AG04450 (cell line): ENCODE data around the gene SLIT1. TPM values are rescaled to one million over a fixed set of nuclear protein-coding genes. Genes with fewer than 3 reads are reported as not detected.
"Not testable (repeated sequence)": the region's sequence is repeated elsewhere in the genome, so short reads cannot be mapped to it uniquely, and the experiment has no call there.

Source experiments
- CTCF ChIA-PET: fragments of 300-600, 350-600 bp; formaldehyde crosslinking; extraction: SDS; loops from one replicate; lab custom pipeline; 2022; ENCODE audit warnings: antibody characterized with exemption, inconsistent platforms; lab: Charles Lee
- POLR2A ChIA-PET: fragments of 350-600 bp; formaldehyde crosslinking; extraction: SDS; loops from one replicate; lab custom pipeline; 2021; ENCODE audit warnings: antibody characterized with exemption, inconsistent platforms; lab: Yijun Ruan, JAX
- DNase-seq: peaks from one replicate; pipeline ENCODE4 v3.0.0-alpha.2; 2011; ENCODE audit warnings: low read depth, low spot score
- H3K27ac ChIP-seq: one replicate; pipeline ENCODE4 v1.5.1; 2012; ENCODE audit warnings: low read depth, low read length, control low read depth
- H3K27me3 ChIP-seq: one replicate; pipeline ENCODE4 v1.6.0; 2012; ENCODE audit warnings: low read length; ENCODE audit not compliant: control insufficient read depth, insufficient read depth
- H3K4me3 ChIP-seq: 2 replicates; pipeline ENCODE4 v1.5.1; 2011; ENCODE audit warnings: mild to moderate bottlenecking, low read depth, low read length, control low read depth
- H3K9me3 ChIP-seq: 2 replicates; pipeline ENCODE4 v1.5.1; 2012; ENCODE audit warnings: low read length; ENCODE audit not compliant: control insufficient read depth, insufficient read depth
- polyA plus RNA-seq: library from polyadenylated mRNA; depleted of rRNA; stranded (reverse); fragments of >200 nt; gene quantifications from 2 replicates; pipeline ENCODE4 v1.2.3, GENCODE V29; 2011
- TF ChIP-seq, protein P1 (sequence below): IDR thresholded peaks from 2 replicates; pipeline ENCODE4 v1.5.1; 2011; ENCODE audit warnings: low read depth, low read length, control low read depth, inconsistent platforms

The SLIT1 gene
- polyA plus RNA-seq, 1 experiment, result 0.01 TPM

- Histone ChIP-seq H3K4me3 (no peak overlapping the region), H3K9me3 (no peaks in the 10 kb centered on the region), H3K27ac (no peak overlapping the region), H3K27me3 (peaks cover 50% of the 10 kb centered on the region)
- POLR2A ChIA-PET, result no interaction called here
- CTCF ChIA-PET, result interaction anchor here (0.9 to 1.8 kb wide), 4 partner anchors 8 to 121 kb away, joined by 3 to 8 read pairs (median 6); no protein-coding TSS in a partner anchor
- TF ChIP-seq, protein P1, sequence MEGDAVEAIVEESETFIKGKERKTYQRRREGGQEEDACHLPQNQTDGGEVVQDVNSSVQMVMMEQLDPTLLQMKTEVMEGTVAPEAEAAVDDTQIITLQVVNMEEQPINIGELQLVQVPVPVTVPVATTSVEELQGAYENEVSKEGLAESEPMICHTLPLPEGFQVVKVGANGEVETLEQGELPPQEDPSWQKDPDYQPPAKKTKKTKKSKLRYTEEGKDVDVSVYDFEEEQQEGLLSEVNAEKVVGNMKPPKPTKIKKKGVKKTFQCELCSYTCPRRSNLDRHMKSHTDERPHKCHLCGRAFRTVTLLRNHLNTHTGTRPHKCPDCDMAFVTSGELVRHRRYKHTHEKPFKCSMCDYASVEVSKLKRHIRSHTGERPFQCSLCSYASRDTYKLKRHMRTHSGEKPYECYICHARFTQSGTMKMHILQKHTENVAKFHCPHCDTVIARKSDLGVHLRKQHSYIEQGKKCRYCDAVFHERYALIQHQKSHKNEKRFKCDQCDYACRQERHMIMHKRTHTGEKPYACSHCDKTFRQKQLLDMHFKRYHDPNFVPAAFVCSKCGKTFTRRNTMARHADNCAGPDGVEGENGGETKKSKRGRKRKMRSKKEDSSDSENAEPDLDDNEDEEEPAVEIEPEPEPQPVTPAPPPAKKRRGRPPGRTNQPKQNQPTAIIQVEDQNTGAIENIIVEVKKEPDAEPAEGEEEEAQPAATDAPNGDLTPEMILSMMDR, result no peak
- DNase-seq, result no peak
Measured at GRCh38 chr10:97089209-97089870, 96.4 kb downstream of the SLIT1 start.

DNA sequence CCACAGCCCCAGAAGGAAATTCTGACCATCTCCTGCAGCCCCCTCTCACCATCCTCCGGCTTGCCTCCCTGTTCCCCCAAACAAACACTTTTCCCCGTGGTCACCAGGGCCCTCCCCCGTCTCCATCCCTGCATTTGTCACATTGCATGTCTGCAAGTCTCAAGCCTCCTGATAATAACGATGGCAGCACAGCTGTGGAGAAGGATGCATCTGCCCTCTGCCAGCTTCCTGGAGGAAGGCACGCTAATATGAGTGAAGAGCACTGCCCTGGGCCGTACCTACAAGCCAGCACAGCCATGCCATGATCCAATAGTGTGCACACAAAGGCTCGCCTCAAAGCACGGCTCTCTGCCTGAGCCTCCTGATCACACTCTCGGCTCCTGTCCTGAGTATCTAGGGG lies 98.5 kb downstream of the SLIT1 start:
- Histone ChIP-seq H3K9me3 (no peaks in the 10 kb centered on the region), H3K27me3 (peaks cover 36% of the 10 kb centered on the region), H3K4me3 (no peak overlapping the region), H3K27ac (no peak overlapping the region)
- ChIA-PET POLR2A (no interaction called here), CTCF (interaction anchor here (1.7 to 1.8 kb wide), 2 partner anchors 14 to 123 kb away, joined by 5 to 6 read pairs; no protein-coding TSS in a partner anchor)
- DNase-seq, result no peak
- TF ChIP-seq, protein P1, result no peak

GRCh38 chr10:97086530-97086929 lies 99.2 kb downstream of the SLIT1 start:
- DNase-seq, result no peak
- Histone ChIP-seq H3K27ac (no peak overlapping the region), H3K27me3 (peaks cover 30% of the 10 kb centered on the region), H3K4me3 (no peak overlapping the region), H3K9me3 (no peaks in the 10 kb centered on the region)
- ChIA-PET CTCF (no interaction called here), POLR2A (no interaction called here)
- TF ChIP-seq, protein P1, result no peak

GRCh38 chr10:97083228-97083829 lies 102.4 kb downstream of the SLIT1 start:
- TF ChIP-seq, protein P1, result no peak
- H3K9me3 ChIP-seq, result no peaks in the 10 kb centered on the region
- POLR2A ChIA-PET, result no interaction called here
- no peak for DNase-seq
- H3K4me3 ChIP-seq, result no peak overlapping the region
- peaks cover 12% of the 10 kb centered on the region for H3K27me3 ChIP-seq
- CTCF ChIA-PET, result interaction anchor here (1.7 to 5.1 kb wide), 4 partner anchors 10 to 151 kb away, joined by 5 to 53 read pairs (median 22); no protein-coding TSS in a partner anchor
- no peak overlapping the region for H3K27ac ChIP-seq

DNA sequence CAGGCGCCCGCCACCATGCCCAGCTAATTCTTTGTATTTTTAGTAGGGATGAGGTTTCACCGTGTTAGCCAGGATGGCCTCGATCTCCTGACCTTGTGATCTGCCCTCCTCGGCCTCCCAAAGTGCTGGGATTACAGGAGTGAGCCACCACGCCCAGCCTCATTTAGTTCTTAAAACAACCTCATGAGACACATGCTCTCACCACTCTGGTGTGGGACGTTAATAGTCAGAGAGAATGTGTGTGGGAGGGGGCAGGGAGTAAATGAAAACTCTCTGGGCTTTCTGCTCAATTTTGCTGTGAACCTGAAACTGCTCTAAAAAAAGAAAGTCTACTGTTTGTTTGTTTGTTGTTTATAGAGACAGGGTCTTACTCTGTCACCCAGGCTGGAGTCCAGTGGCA lies 103.2 kb downstream of the SLIT1 start:
- H3K4me3 ChIP-seq, POLR2A ChIA-PET, DNase-seq, H3K27ac ChIP-seq, H3K9me3 ChIP-seq: not testable (repeated sequence)
- peaks cover 12% of the 10 kb centered on the region for H3K27me3 ChIP-seq
- CTCF ChIA-PET, result interaction anchor here (0.7 to 5.1 kb wide), 12 partner anchors 8 to 152 kb away, joined by 3 to 53 read pairs (median 6); no protein-coding TSS in a partner anchor
